ENCODE data around the gene RAB3GAP2.

- TF ChIP-seq, protein P1, sequence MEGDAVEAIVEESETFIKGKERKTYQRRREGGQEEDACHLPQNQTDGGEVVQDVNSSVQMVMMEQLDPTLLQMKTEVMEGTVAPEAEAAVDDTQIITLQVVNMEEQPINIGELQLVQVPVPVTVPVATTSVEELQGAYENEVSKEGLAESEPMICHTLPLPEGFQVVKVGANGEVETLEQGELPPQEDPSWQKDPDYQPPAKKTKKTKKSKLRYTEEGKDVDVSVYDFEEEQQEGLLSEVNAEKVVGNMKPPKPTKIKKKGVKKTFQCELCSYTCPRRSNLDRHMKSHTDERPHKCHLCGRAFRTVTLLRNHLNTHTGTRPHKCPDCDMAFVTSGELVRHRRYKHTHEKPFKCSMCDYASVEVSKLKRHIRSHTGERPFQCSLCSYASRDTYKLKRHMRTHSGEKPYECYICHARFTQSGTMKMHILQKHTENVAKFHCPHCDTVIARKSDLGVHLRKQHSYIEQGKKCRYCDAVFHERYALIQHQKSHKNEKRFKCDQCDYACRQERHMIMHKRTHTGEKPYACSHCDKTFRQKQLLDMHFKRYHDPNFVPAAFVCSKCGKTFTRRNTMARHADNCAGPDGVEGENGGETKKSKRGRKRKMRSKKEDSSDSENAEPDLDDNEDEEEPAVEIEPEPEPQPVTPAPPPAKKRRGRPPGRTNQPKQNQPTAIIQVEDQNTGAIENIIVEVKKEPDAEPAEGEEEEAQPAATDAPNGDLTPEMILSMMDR (IDR thresholded peaks at IDR 0.05), result no peak
- TF ChIP-seq POLR2A (IDR thresholded peaks at IDR 0.05), result no peak
Observed at GRCh38 chr1:220170836-220171526, 101.3 kb downstream of the RAB3GAP2 start.

All from uterus (tissue), 2 donors.